K562 (cell line): ENCODE results near the gene SF3B1. TPM values are rescaled to one million over a fixed set of nuclear protein-coding genes. Genes with fewer than 3 reads are reported as not detected.

ENCODE experiments used
- ATAC-seq: fragments of 200-7000 bp; cut with Tn5 transposase; 3 replicates; pipeline ENCODE4 v1.9.1; 2020; ENCODE audit warnings: moderate library complexity
- BruUV-seq: library from RNA; stranded (reverse); fragments of 400-500 nt; replicated peaks from 2 replicates; lab custom pipeline; 2021; lab: Mats Ljungman, UMichigan
- CTCF ChIA-PET: fragments of 300-600 bp; formaldehyde crosslinking; extraction: SDS; loops from one replicate; lab custom pipeline; 2021; ENCODE audit warnings: low intra/inter-chr PET ratio; lab: Yijun Ruan, JAX
- POLR2A ChIA-PET: fragments of 300-600, 350-650 bp; sonication (Branson Sonifier 250); formaldehyde crosslinking; extraction: SDS; loops from one replicate; lab custom pipeline; 2021; ENCODE audit warnings: antibody characterized with exemption, inconsistent platforms; lab: Yijun Ruan, JAX
- DNase-seq, 4 experiments: peaks; one replicate each; pipeline versions ENCODE4 v3.0.0 to v3.0.0-alpha.2; 2011 to 2018; ENCODE audit warnings: low spot score in 3 of 4, mixed read lengths in 3 of 4; ENCODE audit errors: extremely low read depth in 1 of 4
- FAIRE-seq: peaks from 2 replicates; lab custom pipeline; 2011; peaks lifted over from hg19 to GRCh38; lab: Jason Lieb, UNC
- H2AFZ ChIP-seq: 2 replicates; pipeline ENCODE4 v1.6.0; 2011; ENCODE audit warnings: low read depth, low read length, control low read depth, inconsistent platforms
- H3K27ac ChIP-seq: fragments of 200-600 bp; 3 replicates; pipeline ENCODE4 v1.8.0; 2011; ENCODE audit warnings: low read depth, mild to moderate bottlenecking, control low read depth, inconsistent platforms, low read length, moderate library complexity, mixed read lengths; ENCODE audit errors: extremely low read depth
- H3K27me3 ChIP-seq, 2 experiments: fragments of 300-600 bp in 1 of 2; 2 replicates in 1 of 2; 3 replicates in 1 of 2; pipeline versions ENCODE4 v1.6.0 to v1.8.0; 2011; ENCODE audit warnings: inconsistent platforms in 2 of 2, low read length in 2 of 2, mild to moderate bottlenecking in 1 of 2, mixed read lengths in 1 of 2, moderate library complexity in 1 of 2; ENCODE audit not compliant: control insufficient read depth in 2 of 2, insufficient read depth in 2 of 2
- H3K36me3 ChIP-seq: fragments of 300-600 bp; 3 replicates; pipeline ENCODE4 v1.8.0; 2011; ENCODE audit warnings: mild to moderate bottlenecking, low read length, inconsistent platforms; ENCODE audit not compliant: control insufficient read depth, insufficient read depth
- H3K4me1 ChIP-seq, 2 experiments: fragments of 200-600 bp in 1 of 2; replicated peaks in 1 of 2; 2 replicates in 1 of 2; 3 replicates in 1 of 2; pipeline versions ENCODE4 v1.5.1 to v1.8.0; 2011; ENCODE audit warnings: inconsistent platforms in 2 of 2, low read length in 2 of 2, mild to moderate bottlenecking in 1 of 2, mixed read lengths in 1 of 2, moderate library complexity in 1 of 2; ENCODE audit not compliant: control insufficient read depth in 2 of 2, insufficient read depth in 2 of 2
- H3K4me2 ChIP-seq: 2 replicates; pipeline ENCODE4 v1.6.1; 2011; ENCODE audit warnings: low read length, control low read depth, inconsistent platforms, mixed read lengths; ENCODE audit not compliant: insufficient read depth
- H3K4me3 ChIP-seq: fragments of 200-600 bp; sonication (generic), shearing (Covaris generic); 2 replicates; pipeline ENCODE4 v1.5.1; 2016; ENCODE audit warnings: control low read depth, inconsistent platforms
- H3K79me2 ChIP-seq: fragments of 200-600 bp; 3 replicates; pipeline ENCODE4 v1.8.0; 2011; ENCODE audit warnings: low read length, inconsistent platforms; ENCODE audit not compliant: control insufficient read depth, insufficient read depth
- H3K9ac ChIP-seq, 2 experiments: 2 replicates each; pipeline versions ENCODE4 v1.6.0 to v1.6.1; 2011; ENCODE audit warnings: low read depth in 2 of 2, low read length in 2 of 2, control low read depth in 1 of 2, inconsistent platforms in 1 of 2, mild to moderate bottlenecking in 1 of 2, mixed read lengths in 1 of 2; ENCODE audit not compliant: insufficient read depth in 1 of 2
- H3K9me1 ChIP-seq: one replicate; pipeline ENCODE4 v1.6.0; 2011; ENCODE audit warnings: inconsistent platforms, mild to moderate bottlenecking, low read length, moderate library complexity; ENCODE audit not compliant: control insufficient read depth, insufficient read depth
- H3K9me3 ChIP-seq: replicated peaks from 2 replicates; pipeline ENCODE4 v1.5.1; 2011; ENCODE audit warnings: low read depth, low read length, inconsistent platforms; ENCODE audit not compliant: control insufficient read depth, insufficient read depth
- H4K20me1 ChIP-seq: replicated peaks from 2 replicates; pipeline ENCODE4 v1.6.1; 2011; ENCODE audit warnings: low read length, inconsistent platforms, mixed read lengths; ENCODE audit not compliant: control insufficient read depth, insufficient read depth
- BACH1 ChIP-seq: fragments of 200-800 bp; sonication (Bioruptor generic); IDR thresholded peaks from 2 replicates; pipeline ENCODE4 v1.6.1; 2016; ENCODE audit warnings: missing genetic modification characterization, missing compliant biosample characterization
- C11orf30 ChIP-seq: fragments of 450-650 bp; IDR thresholded peaks from 2 replicates; pipeline ENCODE4 v1.6.1; 2016; ENCODE audit warnings: low read depth, mild to moderate bottlenecking
- CBX3 ChIP-seq, 2 experiments: IDR thresholded peaks; 1 replicate in 1 of 2; 2 replicates in 1 of 2; pipeline ENCODE4 v1.6.1; 2012; ENCODE audit warnings: inconsistent platforms in 2 of 2, low read length in 2 of 2, borderline replicate concordance in 1 of 2, control low read depth in 1 of 2
- DEAF1 ChIP-seq: fragments of 450-650 bp; formaldehyde crosslinking; IDR thresholded peaks from 2 replicates; pipeline ENCODE4 v1.4.0; 2020; ENCODE audit warnings: mild to moderate bottlenecking, moderate library complexity
- FOXM1 ChIP-seq, 2 experiments: fragments of 450-650 bp in 1 of 2; sonication (generic) in 1 of 2; formaldehyde crosslinking in 1 of 2; IDR thresholded peaks; 2 replicates each; pipeline versions ENCODE4 v1.6.1 to v1.9.0; 2017 to 2022; ENCODE audit warnings: low read depth in 2 of 2, mild to moderate bottlenecking in 2 of 2, missing genetic modification reagents in 1 of 2, moderate library complexity in 1 of 2
- MAFF ChIP-seq: IDR thresholded peaks from 2 replicates; pipeline ENCODE4 v1.6.1; 2012; ENCODE audit warnings: low read length, improper control_type of control experiment
- MAFG ChIP-seq: fragments of 450-650 bp; conservative IDR thresholded peaks from 2 replicates; pipeline ENCODE4 v1.6.1; 2016; ENCODE audit warnings: missing genetic modification characterization, missing compliant biosample characterization
- MAFK ChIP-seq: IDR thresholded peaks from 2 replicates; pipeline ENCODE4 v1.6.1; 2011; ENCODE audit warnings: low read length, improper control_type of control experiment
- MIER1 ChIP-seq: fragments of 450-650 bp; IDR thresholded peaks from 2 replicates; pipeline ENCODE4 v1.6.1; 2016; ENCODE audit warnings: antibody characterized with exemption, mild to moderate bottlenecking, low read depth
- POLR2H ChIP-seq: IDR thresholded peaks from 2 replicates; pipeline ENCODE4 v1.6.1; 2016; ENCODE audit warnings: missing genetic modification characterization, low read depth, mild to moderate bottlenecking, control low read depth, missing compliant biosample characterization, moderate library complexity
- ZNF316 ChIP-seq: fragments of 450-650 bp; IDR thresholded peaks from 2 replicates; pipeline ENCODE4 v1.6.1; 2016
- WGBS: fragments of 100-300 bp; shearing (Covaris generic); methylation state at CpG from one replicate; pipeline ENCODE4 v1.1.6; 2016; ENCODE audit warnings: low coverage, mixed read lengths; ENCODE audit not compliant: insufficient coverage; ENCODE audit errors: missing lambda C conversion rate; 5-methylcytosine and 5-hydroxymethylcytosine counted together
- in situ Hi-C: fragments of 300-500 bp; cut with MboI; formaldehyde crosslinking; loops from 4 replicates; pipeline ENCODE4 v1.15.0; 2018; ENCODE audit warnings: inconsistent platforms, mixed read lengths
- intact Hi-C: fragments of 100-400 bp; cut with micrococcal nuclease; formaldehyde crosslinking; loops from 2 replicates; pipeline ENCODE4 v1.14.2; 2022
- polyA plus RNA-seq, 8 experiments: library from polyadenylated mRNA; depleted of rRNA in 4 of 8; stranded (reverse) in 5 of 8; unstranded in 3 of 8; fragments of >200 nt; fragmentation: Nextera tagmentation in 2 of 8; fragmentation: Illumina TruSeq in 1 of 8; extraction: Ambion mirVana in 2 of 8; extraction: Trizol in 1 of 8; gene quantifications; 2 replicates each; pipeline versions ENCODE4 v1.2.1 to v1.2.3, GENCODE V29; 2011 to 2014; ENCODE audit warnings: inconsistent platforms in 1 of 8, missing spikeins in 1 of 8
- total RNA-seq, 7 experiments: library from RNA; depleted of rRNA in 6 of 7; stranded (reverse); fragments of >200 nt in 6 of 7; fragmentation: Illumina TruSeq in 2 of 7; extraction: Trizol in 2 of 7; gene quantifications; 2 replicates each; pipeline versions ENCODE4 v1.2.1 to v1.2.3, GENCODE V29; 2011 to 2021; ENCODE audit warnings: low replicate concordance in 1 of 7

Gene SF3B1
- total and polyA plus RNA-seq, 9 of the 15 experiments (the other 6 are each of a cell fraction or from before 2014, with no cell fraction given), result 96.2 to 377 (median 177) TPM

DNA sequence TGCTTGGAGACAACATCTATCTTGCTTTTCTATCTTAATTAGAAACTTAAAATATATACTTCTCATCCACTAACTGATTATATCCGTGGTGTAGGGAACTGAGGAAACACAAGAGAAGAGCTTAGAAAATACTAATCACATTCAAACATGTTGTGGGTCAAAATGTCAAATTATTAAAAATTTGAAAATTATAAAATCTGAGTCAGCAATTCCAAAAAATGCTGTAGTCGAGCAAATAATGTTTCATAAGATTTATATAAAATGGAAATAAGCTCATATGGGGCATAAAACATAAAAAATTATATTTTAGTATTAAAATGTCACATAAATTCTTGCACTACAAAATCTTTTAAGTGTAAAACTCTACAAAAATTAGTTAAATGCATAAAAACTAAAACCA is 29.2 kb downstream of the SF3B1 start:
- intact Hi-C loops, result no loop called here

More for the DNA sequence above, 29.2 kb downstream of the SF3B1 start:
- H3K9ac ChIP-seq, result no peak overlapping the region
- TF ChIP-seq FOXM1 (IDR thresholded peaks at IDR 0.05; ENCODE audit: low read depth) (no peak), FOXM1 (CRISPR knock-in tag; IDR thresholded peaks at IDR 0.05; ENCODE audit: low read depth) (no peak), MIER1 (no peak), MAFF (peak; percentile 62), ZNF316 (peak; percentile 85), C11orf30 (peak; percentile 69; the same call in 1 of the 2 replicates), DEAF1 (CRISPR knock-in tag) (no peak), BACH1 (tag) (no peak), POLR2H (tag) (no peak), CBX3 (IDR thresholded peaks at IDR 0.05; ENCODE audit: borderline replicate concordance in 1 of 2, low read length in 2 of 2) (no peak), MAFG (tag) (peak; percentile 40), MAFK (peak; percentile 78)
- H3K4me1 ChIP-seq, result no peaks in the 10 kb centered on the region
- no peaks in the 10 kb centered on the region for H3K27me3 ChIP-seq
- no peaks in the 10 kb centered on the region for H3K9me1 ChIP-seq
- H3K27ac ChIP-seq, result no peak overlapping the region
- ChIA-PET CTCF (no interaction called here), POLR2A (interaction anchor here (1.6 kb wide), 1 partner anchor 9 kb away, joined by 4 read pairs; no protein-coding TSS in a partner anchor)
- no TSS peak for BruUV-seq
- DNase-seq (no peak), ATAC-seq (no peak), FAIRE-seq (no peak)
- H4K20me1 ChIP-seq, result no peaks in the 10 kb centered on the region
- H3K4me3 ChIP-seq, result no peak overlapping the region
- H3K4me2 ChIP-seq, result no peak overlapping the region
- H2AFZ ChIP-seq, result no peak overlapping the region
- in situ Hi-C loops, result no loop called here
- H3K79me2 ChIP-seq, result no peaks in the 10 kb centered on the region; the same call in 2 of the 3 replicates
- WGBS, result 79% methylated on average over 2 of the region's 2 CpGs
- H3K36me3 ChIP-seq, result peaks cover 93% of the 10 kb centered on the region
- H3K9me3 ChIP-seq, result no peaks in the 10 kb centered on the region
